Karpas-422 (cell line): Measurements from ENCODE around the gene LY86. TPM values are rescaled to one million over a fixed set of nuclear protein-coding genes. Genes with fewer than 3 reads are reported as not detected.
A peak's percentile ranks its signal among the peaks of the same experiment; 100 is the strongest.

Source experiments
- DNase-seq: peaks from one replicate; pipeline ENCODE4 v3.0.0-alpha.2; 2015
- H2AFZ ChIP-seq: fragments of 200-600 bp; sonication (generic); 2 replicates; pipeline ENCODE4 v1.6.1; 2014; ENCODE audit warnings: antibody characterized with exemption, low read length, mixed read lengths
- H3K27ac ChIP-seq: fragments of 200-600 bp; sonication (generic); 2 replicates; pipeline ENCODE4 v1.5.1; 2014; ENCODE audit warnings: mild to moderate bottlenecking, low read length, moderate library complexity
- H3K27me3 ChIP-seq: fragments of 200-600 bp; sonication (generic); 2 replicates; pipeline ENCODE4 v1.6.1; 2014; ENCODE audit warnings: low read length, mixed read lengths
- H3K36me3 ChIP-seq: fragments of 200-600 bp; sonication (generic); 2 replicates; pipeline ENCODE4 v1.6.1; 2014; ENCODE audit warnings: low read length, mixed read lengths; ENCODE audit not compliant: insufficient read depth
- H3K4me1 ChIP-seq: fragments of 200-600 bp; sonication (generic); 2 replicates; pipeline ENCODE4 v1.6.1; 2014; ENCODE audit warnings: mild to moderate bottlenecking, low read length, mixed read lengths
- H3K4me2 ChIP-seq: fragments of 200-600 bp; sonication (generic); 2 replicates; pipeline ENCODE4 v1.6.1; 2014; ENCODE audit warnings: low read length, low read depth, mild to moderate bottlenecking; ENCODE audit not compliant: poor library complexity, severe bottlenecking
- H3K4me3 ChIP-seq: fragments of 200-600 bp; sonication (generic); 2 replicates; pipeline ENCODE4 v1.5.1; 2014; ENCODE audit warnings: mild to moderate bottlenecking, antibody characterized with exemption, low read length, mixed read lengths
- H3K79me2 ChIP-seq: fragments of 200-600 bp; sonication (generic); 2 replicates; pipeline ENCODE4 v1.6.1; 2014; ENCODE audit warnings: mild to moderate bottlenecking, low read length, mixed read lengths
- H3K9ac ChIP-seq: fragments of 200-600 bp; sonication (generic); 2 replicates; pipeline ENCODE4 v1.6.0; 2014; ENCODE audit warnings: low read length
- H3K9me2 ChIP-seq: fragments of 200-600 bp; sonication (generic), shearing (Covaris generic); replicated peaks from 2 replicates; pipeline ENCODE4 v1.6.0; 2014; ENCODE audit warnings: mild to moderate bottlenecking, low read length, moderate library complexity; ENCODE audit not compliant: insufficient read depth
- H3K9me3 ChIP-seq: fragments of 300-700, 200-600 bp; sonication (generic); 2 replicates; pipeline ENCODE4 v1.6.1; 2014; ENCODE audit warnings: low read length, mixed read lengths
- H4K20me1 ChIP-seq: fragments of 200-600 bp; sonication (generic); 2 replicates; pipeline ENCODE4 v1.6.1; 2014; ENCODE audit warnings: mild to moderate bottlenecking, antibody characterized with exemption, low read length, low read depth; ENCODE audit not compliant: insufficient read depth
- total RNA-seq: library from RNA; depleted of rRNA; stranded (reverse); fragments of >200 nt; shearing (Covaris generic); gene quantifications from 2 replicates; pipeline ENCODE4 v1.2.3, GENCODE V29; 2014; ENCODE audit warnings: low replicate concordance; rRNA removed

Gene LY86
- 102 and 187 TPM in 2 replicates for total RNA-seq

- peaks cover 87% of the 10 kb centered on the region for H3K4me1 ChIP-seq
- H3K27me3 ChIP-seq: no peaks in the 10 kb centered on the region
- H3K36me3 ChIP-seq: peaks cover 27% of the 10 kb centered on the region
- H3K4me3 ChIP-seq: peak within 1 kb of the TSS; percentile 75
- no peaks in the 10 kb centered on the region for H3K9me3 ChIP-seq
- peak within 1 kb of the TSS; percentile 94 for H3K4me2 ChIP-seq
- H3K79me2 ChIP-seq: peaks cover 83% of the 10 kb centered on the region
- peak within 1 kb of the TSS; percentile 100 for H3K27ac ChIP-seq
- no peaks in the 10 kb centered on the region for H4K20me1 ChIP-seq
- peak; percentile 98 for DNase-seq
- no peaks in the 10 kb centered on the region for H3K9me2 ChIP-seq
- H3K9ac ChIP-seq: peak within 1 kb of the TSS; percentile 83
- no peak within 1 kb of the TSS for H2AFZ ChIP-seq
These were observed at the start of gene LY86 for GRCh38 chr6:6588064-6588923. LY86 (plus strand) TSS chr6:6588720; CDS start chr6:6588735, 15 bp downstream.

- H3K9me3 ChIP-seq: no peaks in the 10 kb centered on the region; the same call in 1 of the 2 replicates
- H3K79me2 ChIP-seq: no peaks in the 10 kb centered on the region
- H2AFZ ChIP-seq: no peak overlapping the region
- H3K4me1 ChIP-seq: no peaks in the 10 kb centered on the region
- DNase-seq: no peak
- H3K27ac ChIP-seq: no peak overlapping the region
- no peak overlapping the region for H3K4me3 ChIP-seq
- H3K27me3 ChIP-seq: no peaks in the 10 kb centered on the region
- no peaks in the 10 kb centered on the region for H3K9me2 ChIP-seq
- H3K4me2 ChIP-seq: no peak overlapping the region
- peaks cover 5% of the 10 kb centered on the region; the same call in 1 of the 2 replicates for H4K20me1 ChIP-seq
- no peak overlapping the region for H3K9ac ChIP-seq
- no peaks in the 10 kb centered on the region for H3K36me3 ChIP-seq
These were observed 49.5 kb upstream of the LY86 start for GRCh38 chr6:6539036-6539435.

- H4K20me1 ChIP-seq: peaks cover 5% of the 10 kb centered on the region; the same call in 1 of the 2 replicates
- H3K27me3 ChIP-seq: no peaks in the 10 kb centered on the region
- H3K36me3 ChIP-seq: no peaks in the 10 kb centered on the region
- peaks cover 14% of the 10 kb centered on the region for H3K4me1 ChIP-seq
- no peak overlapping the region for H2AFZ ChIP-seq
- no peak overlapping the region for H3K9ac ChIP-seq
- H3K4me3 ChIP-seq: no peak overlapping the region
- no peak for DNase-seq
- H3K79me2 ChIP-seq: no peaks in the 10 kb centered on the region
- H3K27ac ChIP-seq: no peak overlapping the region
- H3K4me2 ChIP-seq: no peak overlapping the region
- no peaks in the 10 kb centered on the region for H3K9me2 ChIP-seq
- H3K9me3 ChIP-seq: no peaks in the 10 kb centered on the region; the same call in 1 of the 2 replicates
These were observed 46.2 kb upstream of the LY86 start for GRCh38 chr6:6542357-6542756.

- H3K9me3 ChIP-seq: no peaks in the 10 kb centered on the region; the same call in 1 of the 2 replicates
- DNase-seq: no peak
- peaks cover 17% of the 10 kb centered on the region for H3K4me1 ChIP-seq
- H3K4me3 ChIP-seq: no peak overlapping the region
- H4K20me1 ChIP-seq: no peaks in the 10 kb centered on the region; the same call in 1 of the 2 replicates
- no peaks in the 10 kb centered on the region for H3K36me3 ChIP-seq
- H2AFZ ChIP-seq: no peak overlapping the region
- no peaks in the 10 kb centered on the region for H3K79me2 ChIP-seq
- H3K4me2 ChIP-seq: no peak overlapping the region
- no peaks in the 10 kb centered on the region for H3K27me3 ChIP-seq
- no peak overlapping the region for H3K27ac ChIP-seq
- H3K9me2 ChIP-seq: no peaks in the 10 kb centered on the region
- no peak overlapping the region for H3K9ac ChIP-seq
These were observed 45.2 kb upstream of the LY86 start for GRCh38 chr6:6543181-6543879.

- peak overlapping the region; percentile 57; the same call in 1 of the 2 replicates for H3K9ac ChIP-seq
These were observed 42.8 kb upstream of the LY86 start for GRCh38 chr6:6545616-6546317.

GRCh38 chr6:6546318-6547109, 42.0 kb upstream of the LY86 start:
- no peak overlapping the region for H3K27ac ChIP-seq
- peak; percentile 54 for DNase-seq
- H3K9me3 ChIP-seq: no peaks in the 10 kb centered on the region; the same call in 1 of the 2 replicates
- H3K9ac ChIP-seq: peak overlapping the region; percentile 57
- no peaks in the 10 kb centered on the region for H3K9me2 ChIP-seq
- peak overlapping the region; percentile 84 for H3K4me2 ChIP-seq
- peak overlapping the region; percentile 32 for H2AFZ ChIP-seq
- H3K79me2 ChIP-seq: no peaks in the 10 kb centered on the region
- H3K4me1 ChIP-seq: peaks cover 17% of the 10 kb centered on the region
- H4K20me1 ChIP-seq: no peaks in the 10 kb centered on the region; the same call in 1 of the 2 replicates
- no peaks in the 10 kb centered on the region for H3K27me3 ChIP-seq
- H3K4me3 ChIP-seq: peak overlapping the region; percentile 67
- no peaks in the 10 kb centered on the region for H3K36me3 ChIP-seq

More at GRCh38 chr6:6545616-6546317, 42.8 kb upstream of the LY86 start:
- Histone ChIP-seq H3K9me3 (no peaks in the 10 kb centered on the region; the same call in 1 of the 2 replicates), H3K27me3 (no peaks in the 10 kb centered on the region), H3K9me2 (no peaks in the 10 kb centered on the region), H3K79me2 (no peaks in the 10 kb centered on the region), H2AFZ (no peak overlapping the region), H3K4me3 (peak overlapping the region; percentile 67), H3K27ac (no peak overlapping the region), H3K4me1 (peaks cover 17% of the 10 kb centered on the region), H4K20me1 (no peaks in the 10 kb centered on the region; the same call in 1 of the 2 replicates), H3K36me3 (no peaks in the 10 kb centered on the region), H3K4me2 (peak overlapping the region; percentile 84)
- no peak for DNase-seq

GRCh38 chr6:6547110-6547879, 41.2 kb upstream of the LY86 start:
- Histone ChIP-seq H3K79me2 (no peaks in the 10 kb centered on the region), H3K4me2 (peak overlapping the region; percentile 84), H2AFZ (peak overlapping the region; percentile 32; the same call in 1 of the 2 replicates), H3K27ac (no peak overlapping the region), H3K27me3 (no peaks in the 10 kb centered on the region), H3K9ac (peak overlapping the region; percentile 57), H3K9me3 (no peaks in the 10 kb centered on the region; the same call in 1 of the 2 replicates), H3K9me2 (no peaks in the 10 kb centered on the region), H3K4me1 (peaks cover 17% of the 10 kb centered on the region), H3K36me3 (no peaks in the 10 kb centered on the region), H4K20me1 (no peaks in the 10 kb centered on the region; the same call in 1 of the 2 replicates), H3K4me3 (peak overlapping the region; percentile 67)
- DNase-seq: peak; percentile 94
